Adrenal gland (tissue), 12 donors: ENCODE measurements around the gene COL26A1. TPM values are rescaled to one million over a fixed set of nuclear protein-coding genes. Genes with fewer than 3 reads are reported as not detected.

ENCODE experiments used
- DNase-seq, 7 donors: peaks; one replicate each; pipeline ENCODE4 v3.0.0-alpha.2; 2019 to 2020
- H3K27ac ChIP-seq, 5 donors: fragments of 200-600 bp; sonication (generic) in 4 of 5; 1 replicate in 3 of 5; 2 replicates in 2 of 5; pipeline versions ENCODE4 v1.5.1 to v1.8.0; 2016 to 2020; ENCODE audit warnings: mild to moderate bottlenecking in 1 of 5
- H3K27me3 ChIP-seq: fragments of 200-600 bp; 2 replicates; pipeline ENCODE4 v1.8.0; 2021
- H3K36me3 ChIP-seq, 2 donors: fragments of 200-600 bp; replicated peaks in 1 of 2; 1 replicate in 1 of 2; 2 replicates in 1 of 2; pipeline versions ENCODE4 v1.5.1 to v1.8.0; 2018 to 2022
- H3K4me1 ChIP-seq, 2 donors: fragments of 200-600 bp; replicated peaks in 1 of 2; 1 replicate in 1 of 2; 2 replicates in 1 of 2; pipeline versions ENCODE4 v1.5.1 to v1.8.0; 2018 to 2021
- H3K4me3 ChIP-seq, 4 donors: fragments of 200-600 bp; sonication (generic) in 3 of 4; one replicate each; pipeline ENCODE4 v1.5.1; 2016 to 2018
- H3K9me3 ChIP-seq, 3 donors: fragments of 200-600 bp; sonication (generic) in 1 of 3; replicated peaks in 1 of 3; 1 replicate in 2 of 3; 2 replicates in 1 of 3; pipeline versions ENCODE4 v1.5.1 to v1.8.0; 2016 to 2021
- CTCF ChIP-seq, 6 experiments: fragments of 450-650 bp in 4 of 6; fragments of 200-600 bp in 2 of 6; sonication (generic) in 1 of 6; IDR thresholded peaks; 1 replicate in 5 of 6; 2 replicates in 1 of 6; pipeline versions ENCODE4 v1.5.1 to v1.8.0; 2016 to 2021; ENCODE audit warnings: antibody characterized with exemption in 6 of 6, mild to moderate bottlenecking in 2 of 6, moderate library complexity in 1 of 6
- POLR2A ChIP-seq, 2 donors: fragments of 450-650 bp; IDR thresholded peaks; one replicate each; pipeline ENCODE4 v1.6.1; 2017; ENCODE audit warnings: antibody characterized with exemption in 2 of 2, mild to moderate bottlenecking in 2 of 2, moderate library complexity in 1 of 2
- WGBS, 4 donors: extraction: QIAGEN DNeasy Blood & Tissue Kit in 2 of 4; methylation state at CpG; one replicate each; pipeline versions ENCODE4 v1.1.5 to v1.1.7; 2013 to 2017; 5-methylcytosine and 5-hydroxymethylcytosine counted together
- intact Hi-C, 2 donors: fragments of 100-400 bp; cut with DNase I; formaldehyde crosslinking; loops; one replicate each; pipeline versions ENCODE4 v1.14.1 to v1.15.0; 2022 to 2023
- polyA plus RNA-seq, 3 donors: library from polyadenylated mRNA; stranded (reverse); fragments of 200-250 nt in 2 of 3; fragments of 350-450 nt in 1 of 3; fragmentation: Illumina TruSeq in 1 of 3; extraction: RNeasy Lipid Tissue Mini Kit (QIAGEN cat#74804) in 1 of 3; gene quantifications; one replicate each; pipeline ENCODE4 v1.2.3, GENCODE V29; 2013 to 2014
- total RNA-seq, 9 donors: library from RNA; depleted of rRNA in 4 of 9; stranded (reverse); fragments of >200 nt in 4 of 9; fragments of 120-200 nt in 1 of 9; fragmentation: NEBNext Ultra II Directional in 1 of 9; extraction: Animal tissue kit (Norgen Biotek cat#: 25700) in 1 of 9; gene quantifications; one replicate each; pipeline versions ENCODE4 v1.1.0 to v1.2.4, GENCODE V29; 2013 to 2023
- donor health status: healthy with polysubstance abuse.
- donor health status: Bipolar disorder and iron deficiency.
- donor health status: DM: yes; HTN: yes; CAD: no.
- donor health status: DM: no; HTN: no; CAD: no.
- donor health status: DM: no; HTN: no; CAD: no.
- donor health status: DM: yes; HTN: yes; CAD: no.

The COL26A1 gene
- total and polyA plus RNA-seq, 12 donors, result 0.64 to 18.8 (median 4.6) TPM

DNA sequence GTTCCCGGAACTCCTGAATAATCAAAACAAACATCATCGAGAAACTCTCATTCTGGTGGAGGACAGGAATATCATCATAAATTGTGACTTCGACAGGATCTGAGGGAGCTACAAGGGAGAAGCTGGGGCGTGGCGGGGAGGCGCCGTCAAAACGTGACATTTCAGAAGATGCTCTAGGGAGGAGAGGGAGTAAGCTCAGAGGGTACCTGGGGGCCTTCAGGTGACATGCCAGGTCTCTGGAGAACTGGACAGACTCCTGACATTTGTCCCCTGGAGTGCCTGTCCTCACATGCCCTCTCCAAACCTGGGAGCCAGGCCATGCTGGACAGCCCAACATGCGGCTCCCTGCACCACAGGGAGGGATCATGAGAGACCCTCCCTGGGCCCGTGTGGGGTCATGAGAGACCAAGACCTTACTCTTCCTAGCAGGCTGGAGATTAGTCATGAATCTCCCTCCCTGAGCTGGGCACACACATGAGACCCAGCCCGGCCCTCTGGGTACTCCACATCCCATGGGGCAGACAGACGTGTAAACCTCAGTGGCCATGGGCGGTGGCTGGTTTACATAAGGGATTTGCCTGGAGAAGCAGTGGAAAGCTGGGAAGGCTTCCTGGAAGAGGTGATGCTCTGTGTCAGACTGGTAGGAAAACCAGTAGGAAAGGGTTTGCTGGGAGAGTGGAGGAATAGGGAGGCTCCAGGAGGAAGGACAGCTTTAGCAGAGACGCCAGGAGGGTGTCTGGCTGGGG is 185.4 kb downstream of the COL26A1 start:
- Histone ChIP-seq H3K4me3 (no peak overlapping the region), H3K27me3 (no peaks in the 10 kb centered on the region), H3K9me3 (no peaks in the 10 kb centered on the region), H3K36me3 (no peaks in the 10 kb centered on the region), H3K27ac (no peak overlapping the region), H3K4me1 (no peaks in the 10 kb centered on the region)
- no peak for TF ChIP-seq POLR2A (IDR thresholded peaks at IDR 0.05)
- TF ChIP-seq CTCF (IDR thresholded peaks at IDR 0.05), result no peak
- DNase-seq, result peak in 2 of 7 donors; percentile 3 to 11
- intact Hi-C loops, result no loop called here
- 81 to 91% (median 85%) methylated on average over 12 to 14 of the region's 14 CpGs for WGBS, 4 donors

DNA sequence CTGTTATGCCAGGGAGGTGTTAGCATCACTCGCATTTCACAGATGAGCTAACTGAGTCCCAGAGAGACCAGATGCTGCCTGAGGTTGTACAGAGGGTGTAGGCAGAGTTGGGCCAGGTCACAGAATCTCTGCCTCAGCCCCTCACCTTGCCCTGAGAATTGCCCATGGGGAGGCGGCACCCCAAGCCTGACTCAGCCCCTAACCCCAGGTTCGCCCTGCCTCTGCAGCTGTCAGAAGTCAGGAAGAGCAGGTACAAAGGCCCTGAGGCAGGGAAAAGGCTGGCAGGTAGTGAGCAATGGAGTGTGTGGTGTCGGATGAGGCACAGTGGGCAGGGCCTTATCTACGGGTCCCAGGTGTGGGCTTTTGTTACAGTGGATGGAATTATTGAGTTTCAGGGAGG is 187.1 kb downstream of the COL26A1 start:
- Histone ChIP-seq H3K9me3 (no peaks in the 10 kb centered on the region), H3K4me3 (no peak overlapping the region), H3K36me3 (no peaks in the 10 kb centered on the region), H3K27me3 (no peaks in the 10 kb centered on the region), H3K4me1 (no peaks in the 10 kb centered on the region), H3K27ac (no peak overlapping the region)
- WGBS, 4 donors, result 93 to 97% (median 94%) methylated on average over 5 of the region's 5 CpGs
- peak in 2 of 7 donors; percentile 2 to 3 for DNase-seq
- intact Hi-C loops, result no loop called here
- TF ChIP-seq CTCF (IDR thresholded peaks at IDR 0.05) (no peak), POLR2A (IDR thresholded peaks at IDR 0.05) (no peak)

GRCh38 chr7:101550641-101551541 is 188.2 kb downstream of the COL26A1 start:
- intact Hi-C loops, result no loop called here
- Histone ChIP-seq H3K36me3 (no peaks in the 10 kb centered on the region), H3K27ac (no peak overlapping the region), H3K27me3 (no peaks in the 10 kb centered on the region), H3K9me3 (no peaks in the 10 kb centered on the region), H3K4me1 (no peaks in the 10 kb centered on the region), H3K4me3 (no peak overlapping the region)
- 45 to 61% (median 58%) methylated on average over 10 to 26 of the region's 26 CpGs for whole genome bisulfite sequencing, 4 donors
- TF ChIP-seq CTCF (IDR thresholded peaks at IDR 0.05) (no peak), POLR2A (IDR thresholded peaks at IDR 0.05) (no peak)
- DNase-seq, result peak in 4 of 7 donors; percentile 15 to 41 (median 24)

DNA sequence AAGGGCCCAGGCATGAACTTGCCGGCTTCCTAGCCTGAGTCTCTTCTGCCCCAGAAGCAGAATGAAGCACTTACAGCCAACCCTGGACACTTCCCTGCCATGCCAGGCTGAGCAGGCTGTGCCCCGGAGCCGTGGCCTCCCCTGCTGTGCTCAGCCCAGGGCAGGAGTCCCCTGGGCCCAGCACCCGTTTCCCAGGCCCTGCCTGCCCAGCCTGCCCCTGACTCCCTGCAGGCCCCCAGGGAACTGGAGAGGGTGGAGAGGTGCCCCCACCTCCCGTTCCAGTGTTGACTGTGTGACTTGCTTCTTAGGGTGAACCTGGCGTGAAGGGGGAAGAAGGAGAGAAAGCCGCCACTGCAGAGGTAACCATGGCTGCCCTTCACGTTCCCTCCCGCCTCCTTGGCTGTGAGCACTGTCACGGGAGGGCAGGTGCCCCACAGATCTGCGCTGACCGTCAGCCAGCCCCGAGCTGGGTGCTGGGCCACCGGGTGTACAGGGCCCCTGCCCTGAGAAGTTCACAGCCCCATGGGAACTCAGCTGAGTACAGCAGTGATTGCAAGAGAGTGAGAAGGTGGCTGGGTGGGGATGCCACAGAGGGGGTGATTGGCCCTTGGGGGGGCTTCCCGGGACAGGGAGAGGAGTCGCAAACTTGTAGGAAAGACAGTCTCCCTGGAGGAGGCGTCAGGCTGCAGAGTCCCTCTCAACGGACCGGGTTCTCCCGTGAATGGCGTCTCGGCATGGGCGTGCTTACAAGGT is 190.5 kb downstream of the COL26A1 start:
- WGBS, 4 donors, result 87 to 93% (median 90%) methylated on average over 18 to 23 of the region's 23 CpGs
- DNase-seq, result peak in 3 of 7 donors; percentile 8 to 13 (median 9)

More for the DNA sequence above, 190.5 kb downstream of the COL26A1 start:
- Histone ChIP-seq H3K9me3 (no peaks in the 10 kb centered on the region), H3K4me3 (no peak overlapping the region), H3K36me3 (no peaks in the 10 kb centered on the region), H3K4me1 (no peaks in the 10 kb centered on the region), H3K27me3 (no peaks in the 10 kb centered on the region), H3K27ac (no peak overlapping the region)
- intact Hi-C loops, result no loop called here
- TF ChIP-seq CTCF (IDR thresholded peaks at IDR 0.05) (no peak), POLR2A (IDR thresholded peaks at IDR 0.05) (no peak)
